Measurements from ENCODE around the gene ADARB2. TPM values are rescaled to one million over a fixed set of nuclear protein-coding genes. Genes with fewer than 3 reads are reported as not detected.

The ADARB2 gene
- total RNA-seq, 1 donor from 2014 or later = 1.8 TPM

DNA sequence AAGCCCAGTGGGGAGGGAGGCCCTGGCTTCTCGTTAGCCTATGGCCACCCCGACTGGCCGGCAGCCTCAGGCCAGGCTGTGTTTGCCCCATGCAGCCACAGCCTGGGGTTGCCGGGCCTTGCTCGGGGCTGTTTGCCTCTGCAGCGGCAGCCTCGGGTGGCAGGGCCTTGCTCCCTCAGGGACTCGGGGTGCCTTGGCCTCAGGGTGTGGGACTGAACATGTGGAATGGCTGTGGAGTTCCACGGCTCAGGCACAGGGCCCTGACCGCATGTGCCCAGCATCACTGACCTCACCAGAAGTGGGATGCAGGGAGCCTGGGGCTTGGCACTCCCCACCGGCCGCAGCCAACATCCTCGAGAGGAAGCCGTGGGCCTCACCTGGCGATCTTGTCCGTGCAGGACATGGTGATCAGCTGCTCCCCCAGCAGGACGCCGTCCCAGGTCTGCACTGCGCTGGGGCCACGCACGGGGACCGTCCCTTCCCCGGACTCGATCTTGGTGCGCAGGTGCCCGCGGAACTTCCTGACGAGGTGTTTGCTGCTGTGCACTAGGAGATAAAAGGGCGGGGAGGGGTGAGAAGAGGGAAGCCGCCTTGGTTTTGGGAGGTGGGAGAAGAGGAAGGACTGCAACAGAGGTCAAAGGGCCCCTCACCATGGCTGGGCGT is 520.6 kb downstream of the ADARB2 start:
- no peaks in the 10 kb centered on the region for H3K36me3 Mint-ChIP-seq (ENCODE audit: low read depth)
- H3K4me3 Mint-ChIP-seq = no peak overlapping the region
- TF ChIP-seq, protein P1, sequence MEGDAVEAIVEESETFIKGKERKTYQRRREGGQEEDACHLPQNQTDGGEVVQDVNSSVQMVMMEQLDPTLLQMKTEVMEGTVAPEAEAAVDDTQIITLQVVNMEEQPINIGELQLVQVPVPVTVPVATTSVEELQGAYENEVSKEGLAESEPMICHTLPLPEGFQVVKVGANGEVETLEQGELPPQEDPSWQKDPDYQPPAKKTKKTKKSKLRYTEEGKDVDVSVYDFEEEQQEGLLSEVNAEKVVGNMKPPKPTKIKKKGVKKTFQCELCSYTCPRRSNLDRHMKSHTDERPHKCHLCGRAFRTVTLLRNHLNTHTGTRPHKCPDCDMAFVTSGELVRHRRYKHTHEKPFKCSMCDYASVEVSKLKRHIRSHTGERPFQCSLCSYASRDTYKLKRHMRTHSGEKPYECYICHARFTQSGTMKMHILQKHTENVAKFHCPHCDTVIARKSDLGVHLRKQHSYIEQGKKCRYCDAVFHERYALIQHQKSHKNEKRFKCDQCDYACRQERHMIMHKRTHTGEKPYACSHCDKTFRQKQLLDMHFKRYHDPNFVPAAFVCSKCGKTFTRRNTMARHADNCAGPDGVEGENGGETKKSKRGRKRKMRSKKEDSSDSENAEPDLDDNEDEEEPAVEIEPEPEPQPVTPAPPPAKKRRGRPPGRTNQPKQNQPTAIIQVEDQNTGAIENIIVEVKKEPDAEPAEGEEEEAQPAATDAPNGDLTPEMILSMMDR (conservative IDR thresholded peaks at IDR 0.05) = no peak
- H3K27ac Mint-ChIP-seq (ENCODE audit: unreplicated experiment) = no peak overlapping the region
- H3K27me3 Mint-ChIP-seq (ENCODE audit: low read depth) = no peaks in the 10 kb centered on the region
- DNase-seq (ENCODE audit: low read depth, low spot score) = no peak
- no peaks in the 10 kb centered on the region for H3K9me3 Mint-ChIP-seq
- no peaks in the 10 kb centered on the region for H3K4me1 Mint-ChIP-seq

DNA sequence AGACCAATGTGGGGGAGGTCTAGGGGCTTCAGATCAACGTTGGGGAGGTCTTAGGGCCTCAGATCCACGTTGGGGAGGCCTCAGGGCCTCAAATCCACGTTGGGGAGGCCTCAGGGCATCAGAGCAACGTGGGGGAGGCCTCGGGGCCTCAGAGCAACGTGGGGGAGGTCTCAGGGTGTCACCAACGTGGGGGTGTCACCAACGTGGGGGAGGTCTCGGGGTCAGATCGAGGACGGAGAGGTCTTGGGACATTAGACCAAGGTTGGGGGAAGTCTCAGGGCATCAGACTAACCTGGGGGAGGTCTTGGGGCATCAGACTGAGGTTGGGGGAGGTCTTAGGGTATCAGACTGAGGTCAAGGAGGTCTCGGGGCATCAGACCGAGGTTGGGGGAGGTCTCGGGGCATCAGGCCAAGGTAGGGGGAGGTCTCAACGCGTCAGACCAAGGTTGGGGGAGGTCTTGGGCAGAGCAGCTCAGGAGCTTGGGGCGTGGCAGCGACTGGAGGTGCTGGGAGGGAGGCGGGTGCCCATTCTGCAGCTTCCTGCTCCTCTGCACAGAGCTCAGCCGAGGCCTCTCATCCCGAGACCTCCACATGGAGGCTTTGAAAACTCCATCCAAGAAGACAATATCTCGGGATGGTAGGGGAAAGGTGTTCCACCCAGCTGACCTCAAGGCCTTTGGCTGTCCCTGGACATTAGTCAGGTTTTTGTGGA is 521.3 kb downstream of the ADARB2 start:
- Mint-ChIP-seq H3K9me3 (no peaks in the 10 kb centered on the region), H3K36me3 (ENCODE audit: low read depth) (no peaks in the 10 kb centered on the region), H3K4me3 (no peak overlapping the region), H3K27ac (ENCODE audit: unreplicated experiment) (no peak overlapping the region), H3K4me1 (no peaks in the 10 kb centered on the region), H3K27me3 (ENCODE audit: low read depth) (peaks cover 4% of the 10 kb centered on the region)
- DNase-seq (ENCODE audit: low read depth, low spot score) = no peak
- TF ChIP-seq, protein P1 (conservative IDR thresholded peaks at IDR 0.05) = no peak

DNA sequence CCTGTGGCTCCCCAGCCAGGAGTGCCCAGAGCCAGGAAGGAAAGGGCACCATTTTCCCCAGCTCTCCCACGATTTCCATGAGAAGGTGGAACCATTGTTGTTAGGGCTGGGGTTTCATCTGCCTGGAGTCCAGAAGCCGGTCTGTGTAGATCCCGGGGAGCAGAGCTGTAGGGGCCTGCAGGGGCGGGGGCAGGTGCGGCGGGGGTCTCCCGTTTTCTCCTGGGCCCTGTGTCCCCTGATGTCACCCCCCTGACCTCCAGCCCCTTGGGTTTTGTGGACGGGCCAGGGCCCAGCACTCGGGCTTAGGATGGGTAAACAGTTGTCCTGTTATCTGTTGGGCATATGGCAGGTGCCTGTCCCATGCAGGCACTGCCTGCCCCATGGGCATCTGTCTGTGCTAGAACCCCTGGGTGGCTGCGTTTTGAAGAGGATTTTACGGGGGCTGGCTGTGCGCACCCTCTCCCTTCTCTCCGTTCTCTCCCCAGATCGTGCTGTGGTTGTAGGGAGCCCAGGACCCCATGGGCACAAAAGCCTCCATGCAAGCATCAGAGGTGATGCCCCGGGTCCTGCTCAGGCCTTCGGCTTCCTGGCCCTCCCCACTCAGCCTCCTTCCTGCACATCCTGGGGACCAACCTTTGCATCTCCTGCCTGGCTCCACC is 522.3 kb downstream of the ADARB2 start:
- no peaks in the 10 kb centered on the region for H3K36me3 Mint-ChIP-seq (ENCODE audit: low read depth)
- no peak overlapping the region for H3K27ac Mint-ChIP-seq (ENCODE audit: unreplicated experiment)
- peaks cover 4% of the 10 kb centered on the region for H3K27me3 Mint-ChIP-seq (ENCODE audit: low read depth)
- DNase-seq (ENCODE audit: low read depth, low spot score) = no peak
- H3K9me3 Mint-ChIP-seq = no peaks in the 10 kb centered on the region
- H3K4me1 Mint-ChIP-seq = no peaks in the 10 kb centered on the region
- TF ChIP-seq, protein P1 (conservative IDR thresholded peaks at IDR 0.05) = no peak
- no peak overlapping the region for H3K4me3 Mint-ChIP-seq

DNA sequence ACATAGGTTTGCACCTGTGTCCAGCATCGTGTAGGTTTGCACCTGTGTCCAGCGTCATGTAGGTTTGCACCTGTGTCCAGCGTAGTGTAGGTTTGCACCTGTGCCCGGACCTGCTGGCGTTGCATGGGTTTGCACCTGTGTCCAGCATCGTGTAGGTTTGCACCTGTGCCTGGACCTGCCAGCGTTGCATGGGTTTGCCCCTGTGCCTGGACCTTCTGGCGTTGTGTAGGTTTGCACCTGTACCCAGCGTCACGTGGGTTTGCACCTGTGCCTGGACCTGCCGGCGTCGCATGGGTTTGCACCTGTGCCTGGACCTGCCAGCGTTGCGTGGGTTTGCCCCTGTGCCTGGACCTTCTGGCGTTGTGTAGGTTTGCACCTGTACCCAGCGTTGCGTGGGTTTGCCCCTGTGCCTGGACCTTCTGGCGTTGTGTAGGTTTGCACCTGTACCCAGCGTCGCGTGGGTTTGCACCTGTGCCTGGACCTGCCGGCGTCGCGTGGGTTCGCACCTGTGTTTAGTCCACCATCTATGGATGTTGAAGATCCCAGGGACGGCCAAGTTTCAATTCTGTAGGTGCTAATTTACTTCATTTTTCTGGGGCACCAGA is 523.2 kb downstream of the ADARB2 start:
- no peaks in the 10 kb centered on the region for H3K9me3 Mint-ChIP-seq
- no peak overlapping the region for H3K4me3 Mint-ChIP-seq
- H3K27ac Mint-ChIP-seq (ENCODE audit: unreplicated experiment) = no peak overlapping the region
- no peaks in the 10 kb centered on the region for H3K36me3 Mint-ChIP-seq (ENCODE audit: low read depth)
- TF ChIP-seq, protein P1 (conservative IDR thresholded peaks at IDR 0.05) = no peak
- no peaks in the 10 kb centered on the region for H3K4me1 Mint-ChIP-seq
- no peak for DNase-seq (ENCODE audit: low read depth, low spot score)
- H3K27me3 Mint-ChIP-seq (ENCODE audit: low read depth) = peaks cover 4% of the 10 kb centered on the region

DNA sequence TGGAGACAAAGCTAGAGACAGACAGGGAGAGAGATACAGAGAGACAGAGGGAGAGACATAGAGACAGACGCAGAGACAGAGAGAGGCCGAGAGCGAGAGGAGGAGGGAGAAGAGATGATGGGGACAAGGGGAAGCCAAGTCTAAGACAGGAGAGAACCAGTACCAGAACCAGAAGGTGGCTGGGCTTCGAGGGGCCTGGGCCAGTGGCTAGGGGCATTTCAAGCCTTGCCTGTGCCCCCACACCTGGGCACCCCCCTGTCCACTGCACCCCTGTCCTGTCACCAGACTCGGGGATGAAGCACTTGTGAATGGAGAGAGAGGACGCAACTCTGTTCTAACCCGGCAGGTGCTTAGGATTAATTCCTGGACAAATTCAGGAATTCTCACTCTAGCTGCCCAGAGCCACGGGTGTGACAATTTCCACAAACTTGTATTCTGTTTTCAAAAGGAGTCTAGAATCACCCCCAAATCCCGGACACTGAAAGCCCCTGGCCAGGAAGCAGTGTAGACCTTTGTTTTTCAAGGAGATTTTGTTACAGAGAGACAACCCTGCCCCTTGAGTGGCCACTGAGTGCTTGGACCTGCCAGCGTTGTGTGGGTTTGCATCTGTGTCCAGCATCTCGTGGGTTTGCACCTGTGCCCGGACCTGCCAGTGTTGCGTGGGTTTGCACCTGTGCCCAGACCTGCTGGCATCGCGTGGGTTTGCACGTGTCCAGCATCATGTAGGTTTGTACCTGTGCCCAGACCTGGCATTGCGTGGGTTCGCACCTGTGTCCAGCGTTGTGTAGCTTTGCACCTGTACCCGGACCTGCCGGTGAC is 523.9 kb downstream of the ADARB2 start:
- no peak overlapping the region for H3K27ac Mint-ChIP-seq (ENCODE audit: unreplicated experiment)
- TF ChIP-seq, protein P1 (conservative IDR thresholded peaks at IDR 0.05) = no peak
- no peak for DNase-seq (ENCODE audit: low read depth, low spot score)
- peaks cover 4% of the 10 kb centered on the region for H3K27me3 Mint-ChIP-seq (ENCODE audit: low read depth)
- H3K4me1 Mint-ChIP-seq = no peaks in the 10 kb centered on the region
- H3K4me3 Mint-ChIP-seq = no peak overlapping the region
- H3K9me3 Mint-ChIP-seq = no peaks in the 10 kb centered on the region
- no peaks in the 10 kb centered on the region for H3K36me3 Mint-ChIP-seq (ENCODE audit: low read depth)
